Daoy (cell line): Measurements from ENCODE around the gene BAZ1B. TPM values are rescaled to one million over a fixed set of nuclear protein-coding genes. Genes with fewer than 3 reads are reported as not detected.
A peak's percentile ranks its signal among the peaks of the same experiment; 100 is the strongest.
"Not testable (repeated sequence)": the region's sequence is repeated elsewhere in the genome, so short reads cannot be mapped to it uniquely, and the experiment has no call there.

Experiments used
- DNase-seq: peaks from one replicate; pipeline ENCODE4 v3.0.0-alpha.2; 2015; ENCODE audit warnings: low read depth
- total RNA-seq: library from RNA; depleted of rRNA; stranded (reverse); fragments of >200 nt; shearing (Covaris generic); gene quantifications from 2 replicates; pipeline ENCODE4 v1.2.3, GENCODE V29; 2014

BAZ1B gene
- total RNA-seq, 1 experiment from 2014 or later: 133 TPM

DNA sequence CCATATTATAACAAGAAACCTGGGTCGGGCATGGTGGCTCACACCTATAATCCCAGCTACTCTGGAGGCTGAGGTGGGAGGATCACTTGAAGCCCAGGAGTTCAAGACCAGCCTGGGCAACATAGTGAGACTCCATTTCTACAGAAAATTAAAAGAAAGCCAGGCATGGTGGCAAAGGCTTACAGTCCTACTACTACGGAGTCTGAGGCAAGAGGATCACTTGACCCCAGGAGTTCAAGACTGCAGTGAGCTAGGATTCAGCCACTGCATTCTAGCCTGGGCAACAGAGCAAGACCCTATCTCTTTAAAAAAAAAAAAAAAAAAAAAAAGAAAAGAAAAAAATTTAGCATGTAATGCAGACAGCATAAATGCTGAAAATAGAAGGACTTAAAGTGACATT lies 16.4 kb upstream of the BAZ1B start:
- DNase-seq: not testable (repeated sequence)

DNA sequence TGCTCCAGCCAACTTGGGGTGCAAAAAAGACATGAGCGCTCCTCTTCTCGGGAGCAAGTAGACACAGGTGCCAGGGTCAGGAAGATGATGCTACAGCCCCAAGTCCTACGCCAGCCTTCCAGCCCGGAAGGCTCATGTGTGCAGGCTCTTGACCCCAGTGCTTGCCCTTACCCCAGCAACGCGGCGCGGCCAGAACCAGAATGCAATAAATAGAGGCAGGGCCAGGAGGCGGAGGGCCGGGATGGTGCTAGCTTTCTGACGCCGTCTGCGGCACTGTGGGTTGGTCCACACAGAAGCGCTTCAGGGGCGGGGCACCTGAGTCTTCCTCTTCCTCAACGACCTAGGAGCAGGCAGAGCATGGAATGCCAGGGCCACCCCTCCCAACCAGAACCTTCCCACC lies 15.0 kb upstream of the BAZ1B start:
- no peak for DNase-seq

- no peak for DNase-seq
These were observed 14.4 kb upstream of the BAZ1B start for GRCh38 chr7:73536479-73536878.

DNA sequence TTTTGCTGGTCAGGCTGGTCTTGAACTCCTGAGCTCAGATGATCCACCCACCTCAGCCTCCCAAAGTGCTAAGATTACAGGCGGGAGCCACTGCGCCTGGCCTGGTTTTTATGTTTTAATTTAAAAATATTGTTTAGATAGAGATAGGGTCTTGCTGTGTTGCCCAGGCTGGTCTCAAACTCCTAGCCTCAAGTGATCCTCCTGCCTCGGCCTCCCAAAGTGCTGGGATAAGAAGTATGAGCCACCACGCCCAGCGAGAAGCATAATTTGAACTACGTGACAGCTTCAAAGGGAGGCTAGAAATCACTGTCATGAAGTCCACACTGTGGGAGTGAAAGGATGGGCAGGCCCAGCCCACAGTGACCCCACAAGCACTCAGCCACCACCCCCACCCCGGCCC lies 13.8 kb upstream of the BAZ1B start:
- DNase-seq: not testable (repeated sequence)

- no peak for DNase-seq
These were observed 11.6 kb upstream of the BAZ1B start for GRCh38 chr7:73533742-73534141.

- no peak for DNase-seq
These were observed 10.1 kb upstream of the BAZ1B start for GRCh38 chr7:73532224-73532623.

DNA sequence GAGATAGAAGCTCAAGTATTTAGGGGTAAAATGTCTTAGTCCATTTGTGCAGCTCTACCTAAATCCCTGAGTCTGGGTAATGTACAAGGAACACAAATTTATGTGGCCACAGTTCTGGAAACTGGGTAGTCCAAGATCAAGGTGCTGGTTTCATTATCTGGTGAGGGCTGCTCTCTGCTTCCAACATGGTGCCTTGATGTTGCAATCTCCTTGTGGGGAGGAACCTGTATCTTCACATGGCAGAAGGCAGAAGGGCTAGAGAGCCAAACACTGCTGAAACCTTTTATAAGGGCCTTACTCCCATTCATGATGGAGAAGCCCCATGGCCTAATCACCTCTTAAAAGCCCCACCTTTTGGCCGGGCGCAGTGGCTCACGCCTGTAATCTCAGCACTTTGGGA lies 8.7 kb upstream of the BAZ1B start:
- no peak for DNase-seq

DNA sequence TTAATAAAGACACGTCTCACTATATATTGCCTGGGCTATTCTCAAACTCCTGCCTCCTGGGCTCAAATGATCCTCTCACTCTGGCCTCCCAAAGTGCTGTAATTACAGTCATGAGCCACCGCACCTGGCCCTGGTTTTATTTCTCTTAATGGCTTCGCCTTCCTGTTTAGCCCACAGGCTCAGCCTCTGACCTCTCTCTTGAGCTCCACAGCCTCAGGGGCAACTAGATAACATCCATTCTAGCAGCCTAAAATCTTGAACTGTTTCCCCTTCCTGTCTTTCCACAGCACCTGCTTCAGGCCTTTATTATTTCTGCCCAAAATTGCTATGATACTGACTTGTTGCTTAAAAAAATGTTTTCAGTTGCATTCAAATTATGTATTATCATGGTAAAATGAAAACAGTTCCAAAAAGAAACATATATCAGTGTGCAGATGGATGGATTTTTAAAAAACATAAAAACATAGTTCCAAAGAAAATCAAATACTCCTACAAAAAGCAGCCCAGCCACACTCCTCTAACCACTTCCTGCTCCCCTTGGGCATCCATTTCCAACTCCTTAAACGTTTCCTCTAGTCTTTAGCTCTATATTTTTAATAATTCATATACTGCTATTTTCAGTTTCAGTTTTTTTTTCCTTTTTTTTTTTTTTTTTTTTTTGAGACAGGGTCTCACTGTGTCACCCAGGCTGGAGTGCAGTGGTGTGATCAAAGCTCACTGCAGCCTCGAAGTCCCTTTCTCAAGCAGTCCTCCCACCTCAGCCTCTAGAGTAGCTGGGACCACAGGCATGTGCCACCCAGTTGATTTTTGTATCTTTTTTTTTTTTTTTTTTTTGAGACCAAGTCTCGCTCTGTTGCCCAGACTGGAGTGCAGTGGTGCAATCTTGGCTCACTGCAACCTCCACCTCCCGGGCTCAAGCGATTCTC lies 5.1 kb upstream of the BAZ1B start:
- peak; percentile 59 for DNase-seq

- not testable (repeated sequence) for DNase-seq
These were observed 4.0 kb upstream of the BAZ1B start for GRCh38 chr7:73526158-73526494.

GRCh38 chr7:73521636-73522104 lies 423 bp downstream of the BAZ1B start:
- no peak for DNase-seq

DNA sequence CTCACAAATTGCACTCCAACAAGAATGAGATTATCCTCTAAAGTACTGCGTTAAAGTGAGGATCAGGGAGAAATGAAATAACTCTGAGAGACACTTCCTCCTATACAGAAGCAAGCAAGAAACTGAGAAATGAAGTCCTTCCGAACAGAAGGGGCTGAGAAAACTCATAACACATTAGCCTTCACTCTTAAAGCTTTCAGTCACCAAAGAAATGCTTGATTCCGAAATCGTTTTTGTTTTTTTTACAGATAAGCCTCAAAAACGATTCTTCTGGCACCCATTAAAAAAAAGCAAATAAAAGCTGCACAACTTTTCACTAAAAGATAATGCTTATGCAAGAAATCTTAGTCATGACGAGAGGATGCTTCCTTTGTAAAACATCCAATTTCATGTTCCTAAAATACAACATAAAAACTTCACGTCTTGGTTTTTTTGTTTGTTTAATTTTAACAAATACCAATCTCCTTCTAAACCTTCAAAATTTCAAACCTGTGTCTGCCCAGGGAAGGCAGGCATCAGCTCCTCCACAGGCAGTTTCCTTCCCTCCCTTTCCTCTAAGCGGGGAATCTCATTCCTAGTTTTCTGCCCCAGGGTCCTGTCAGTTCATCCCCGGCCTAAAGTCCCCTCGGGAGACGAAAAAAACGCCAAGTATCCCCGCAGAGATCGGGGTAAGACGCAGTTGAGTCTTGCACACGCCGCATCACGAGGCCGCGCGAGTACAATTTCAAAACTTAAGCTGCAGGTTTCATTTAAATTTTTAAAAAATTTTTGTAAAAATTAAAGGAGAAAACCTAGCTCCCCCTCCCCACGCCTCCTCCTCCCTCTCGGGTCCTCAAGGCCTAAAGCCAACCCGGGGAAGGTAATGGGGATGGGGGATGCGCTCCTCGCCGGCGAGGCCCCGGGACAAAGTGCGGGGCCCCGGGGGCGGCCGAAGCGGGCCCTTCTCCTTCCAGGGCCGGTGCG lies 1.1 kb downstream of the BAZ1B start:
- DNase-seq: peak; percentile 34

- no peak for DNase-seq
These were observed 2.0 kb downstream of the BAZ1B start for GRCh38 chr7:73519867-73520672.

- DNase-seq: no peak
These were observed 3.6 kb downstream of the BAZ1B start for GRCh38 chr7:73518470-73518869.

DNA sequence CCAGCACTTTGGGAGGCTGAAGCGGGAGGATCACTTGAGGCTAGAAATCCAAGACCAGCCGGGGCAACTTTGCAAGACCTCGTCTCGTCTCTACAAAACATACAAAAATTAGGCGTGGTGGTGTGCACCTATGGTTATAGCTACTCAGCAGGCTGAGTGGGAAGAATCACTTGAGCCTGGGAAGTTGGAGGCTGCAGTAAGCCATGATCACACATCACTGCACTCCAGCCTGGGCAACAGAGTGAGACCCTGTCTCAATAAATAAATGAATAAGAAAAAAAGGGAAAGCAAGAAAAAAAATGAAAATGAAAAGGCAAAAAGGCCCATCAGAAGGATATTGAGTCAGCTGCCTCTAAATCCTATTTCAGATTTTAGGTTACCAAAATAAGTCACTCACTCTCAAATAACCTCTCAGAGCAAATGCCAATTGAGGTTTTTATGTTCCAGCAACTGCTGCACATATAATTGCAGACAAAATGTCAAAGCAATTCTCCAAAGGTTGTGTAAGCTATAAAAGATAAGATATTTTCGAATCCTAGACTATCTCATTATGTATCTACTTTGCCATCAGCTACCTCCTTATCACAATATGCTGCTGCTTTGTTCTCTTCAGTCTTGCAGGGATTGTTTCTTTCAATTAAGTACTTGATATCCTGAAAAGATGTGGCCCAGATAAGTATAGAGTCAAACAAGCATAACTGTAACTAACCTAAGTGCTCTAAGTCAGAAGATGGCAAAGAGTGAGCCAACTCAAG lies 4.7 kb downstream of the BAZ1B start:
- DNase-seq: no peak

- no peak for DNase-seq
These were observed 6.9 kb downstream of the BAZ1B start for GRCh38 chr7:73515178-73515577.

GRCh38 chr7:73512018-73512780 lies 9.9 kb downstream of the BAZ1B start:
- DNase-seq: peak; percentile 34

GRCh38 chr7:73509463-73509862 lies 12.6 kb downstream of the BAZ1B start:
- DNase-seq: no peak

DNA sequence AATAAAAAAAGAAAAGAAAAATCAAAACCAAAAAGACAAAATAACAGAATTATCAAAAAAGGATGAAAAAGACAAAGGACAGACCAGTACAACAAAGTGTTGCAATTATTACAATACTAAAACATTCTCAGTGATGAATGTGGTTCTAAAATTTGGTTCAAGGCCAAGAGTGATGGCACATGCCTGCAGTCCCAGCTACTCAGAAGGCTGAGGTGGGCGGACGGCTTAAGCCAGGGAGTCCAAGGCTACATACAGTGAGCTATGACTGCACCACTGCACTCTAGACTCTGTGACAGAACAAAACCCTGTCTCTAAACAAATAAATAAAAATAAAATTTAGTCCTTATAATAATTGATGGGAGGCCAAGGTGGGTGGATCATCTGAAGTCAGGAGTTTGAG lies 14.5 kb downstream of the BAZ1B start:
- no peak for DNase-seq

- DNase-seq: no peak
These were observed 17.2 kb downstream of the BAZ1B start for GRCh38 chr7:73504920-73505319.

GRCh38 chr7:73504017-73504416 lies 18.1 kb downstream of the BAZ1B start:
- DNase-seq: no peak
